ENCODE measurements around the gene ATP5F1D.

- TF ChIP-seq CTCF (IDR thresholded peaks at IDR 0.05): no peak
- TF ChIP-seq POLR2AphosphoS5 (IDR thresholded peaks at IDR 0.05): no peak
- no peak for TF ChIP-seq POLR2A (IDR thresholded peaks at IDR 0.05)
Observed at GRCh38 chr19:1280636-1281568, 39.4 kb downstream of the ATP5F1D start.

All from suprapubic skin (tissue), 4 donors.